ENCODE data around the gene KLHL7.

The KLHL7 gene

GRCh38 chr7:23114896-23115295 lies 9.3 kb downstream of the KLHL7 start:
- no peak for DNase-seq (ENCODE audit: extremely low spot score)
- ChIA-PET POLR2A (interaction anchor here (2.1 kb wide), 1 partner anchor 9 kb away, joined by 11 read pairs; the partner anchor contains the start of gene KLHL7), CTCF (interaction anchor here (1.6 kb wide), 1 partner anchor 29 kb away, joined by 3 read pairs; no protein-coding TSS in a partner anchor)
- TF ChIP-seq LEF1 (IDR thresholded peaks at IDR 0.05; ENCODE audit: borderline replicate concordance) (no peak), HDGF (IDR thresholded peaks at IDR 0.05; ENCODE audit: borderline replicate concordance) (no peak)

GRCh38 chr7:23115991-23116390 lies 10.4 kb downstream of the KLHL7 start:
- DNase-seq (ENCODE audit: extremely low spot score) = no peak
- ChIA-PET CTCF (interaction anchor here (0.7 to 0.8 kb wide), 2 partner anchors 10 to 258 kb away, joined by 3 to 6 read pairs; no protein-coding TSS in a partner anchor), POLR2A (interaction anchor here (0.6 to 2.3 kb wide), 2 partner anchors 10 to 292 kb away, joined by 3 to 11 read pairs; partner anchors contain the start of gene KLHL7)
- TF ChIP-seq NFRKB (IDR thresholded peaks at IDR 0.05) (no peak), LEF1 (IDR thresholded peaks at IDR 0.05; ENCODE audit: borderline replicate concordance) (no peak), ZNF384 (IDR thresholded peaks at IDR 0.05) (no peak), SP1 (IDR thresholded peaks at IDR 0.05) (no peak), BHLHE40 (IDR thresholded peaks at IDR 0.05; ENCODE audit: borderline replicate concordance) (no peak), ELF4 (IDR thresholded peaks at IDR 0.05) (no peak), FOXK2 (IDR thresholded peaks at IDR 0.05) (no peak), FOXA1 (IDR thresholded peaks at IDR 0.05) (no peak), L3MBTL2 (conservative IDR thresholded peaks at IDR 0.05) (no peak)

GRCh38 chr7:23117841-23118240 lies 12.3 kb downstream of the KLHL7 start:
- POLR2A ChIA-PET = interaction anchor here (2.3 kb wide), 1 partner anchor 12 kb away, joined by 11 read pairs; the partner anchor contains the start of gene KLHL7
- CTCF ChIA-PET = interaction anchor here (1.2 kb wide), 1 partner anchor 11 kb away, joined by 4 read pairs; no protein-coding TSS in a partner anchor
- no peak for TF ChIP-seq SP1 (IDR thresholded peaks at IDR 0.05)
- no peak for TF ChIP-seq BHLHE40 (IDR thresholded peaks at IDR 0.05; ENCODE audit: borderline replicate concordance)
- no peak for TF ChIP-seq ARNT (IDR thresholded peaks at IDR 0.05)
- TF ChIP-seq FOXM1 (IDR thresholded peaks at IDR 0.05; ENCODE audit: borderline replicate concordance) = no peak
- no peak for TF ChIP-seq NFRKB (IDR thresholded peaks at IDR 0.05)
- TF ChIP-seq SUZ12 (IDR thresholded peaks at IDR 0.05) = no peak
- TF ChIP-seq LEF1 (IDR thresholded peaks at IDR 0.05; ENCODE audit: borderline replicate concordance) = no peak
- TF ChIP-seq FOXK2 (IDR thresholded peaks at IDR 0.05) = no peak
- TF ChIP-seq PKNOX1 (IDR thresholded peaks at IDR 0.05) = no peak
- no peak for TF ChIP-seq HDGF (IDR thresholded peaks at IDR 0.05; ENCODE audit: borderline replicate concordance)
- no peak for TF ChIP-seq ZNF384 (IDR thresholded peaks at IDR 0.05)
- DNase-seq (ENCODE audit: extremely low spot score) = no peak

- CTCF ChIA-PET = no interaction called here
- no peak for TF ChIP-seq SP1 (IDR thresholded peaks at IDR 0.05)
- TF ChIP-seq TARDBP (IDR thresholded peaks at IDR 0.05) = no peak
- no peak for TF ChIP-seq BHLHE40 (IDR thresholded peaks at IDR 0.05; ENCODE audit: borderline replicate concordance)
- no peak for TF ChIP-seq SUZ12 (IDR thresholded peaks at IDR 0.05)
- TF ChIP-seq CTBP1 (IDR thresholded peaks at IDR 0.05; ENCODE audit: borderline replicate concordance) = no peak
- no peak for TF ChIP-seq PKNOX1 (IDR thresholded peaks at IDR 0.05)
- DNase-seq (ENCODE audit: extremely low spot score) = no peak
- POLR2A ChIA-PET = no interaction called here
Measured at GRCh38 chr7:23120106-23120505, 14.5 kb downstream of the KLHL7 start.

- CTCF ChIA-PET = no interaction called here
- POLR2A ChIA-PET = no interaction called here
- TF ChIP-seq SUZ12 (IDR thresholded peaks at IDR 0.05) = no peak
- no peak for TF ChIP-seq ARNT (IDR thresholded peaks at IDR 0.05)
- DNase-seq (ENCODE audit: extremely low spot score) = no peak
Measured at GRCh38 chr7:23121165-23121564, 15.6 kb downstream of the KLHL7 start.

GRCh38 chr7:23123007-23123406 lies 17.4 kb downstream of the KLHL7 start:
- POLR2A ChIA-PET = interaction anchor here (0.7 to 0.8 kb wide), 2 partner anchors 17 to 18 kb away, joined by 4 read pairs; partner anchors contain the start of gene KLHL7
- CTCF ChIA-PET = interaction anchor here (0.5 to 0.7 kb wide), 2 partner anchors 311 to 526 kb away, joined by 4 read pairs; no protein-coding TSS in a partner anchor
- no peak for TF ChIP-seq ZNF384 (IDR thresholded peaks at IDR 0.05)
- TF ChIP-seq FOXA1 (IDR thresholded peaks at IDR 0.05) = no peak
- TF ChIP-seq ELF4 (IDR thresholded peaks at IDR 0.05) = no peak
- no peak for TF ChIP-seq ARNT (IDR thresholded peaks at IDR 0.05)
- no peak for TF ChIP-seq SUZ12 (IDR thresholded peaks at IDR 0.05)
- TF ChIP-seq FOXK2 (IDR thresholded peaks at IDR 0.05) = no peak
- TF ChIP-seq TARDBP (IDR thresholded peaks at IDR 0.05) = no peak
- TF ChIP-seq L3MBTL2 (conservative IDR thresholded peaks at IDR 0.05) = no peak
- no peak for TF ChIP-seq BHLHE40 (IDR thresholded peaks at IDR 0.05; ENCODE audit: borderline replicate concordance)
- no peak for TF ChIP-seq FOXM1 (IDR thresholded peaks at IDR 0.05; ENCODE audit: borderline replicate concordance)
- TF ChIP-seq CTBP1 (IDR thresholded peaks at IDR 0.05; ENCODE audit: borderline replicate concordance) = no peak
- no peak for DNase-seq (ENCODE audit: extremely low spot score)

- POLR2A ChIA-PET = no interaction called here
- no peak for DNase-seq (ENCODE audit: extremely low spot score)
- TF ChIP-seq TARDBP (IDR thresholded peaks at IDR 0.05) (no peak), NFRKB (IDR thresholded peaks at IDR 0.05) (no peak), BHLHE40 (IDR thresholded peaks at IDR 0.05; ENCODE audit: borderline replicate concordance) (no peak), L3MBTL2 (conservative IDR thresholded peaks at IDR 0.05) (no peak), ARNT (IDR thresholded peaks at IDR 0.05) (no peak), FOXK2 (IDR thresholded peaks at IDR 0.05) (no peak), HDGF (IDR thresholded peaks at IDR 0.05; ENCODE audit: borderline replicate concordance) (no peak), CTBP1 (IDR thresholded peaks at IDR 0.05; ENCODE audit: borderline replicate concordance) (no peak), FOXA1 (IDR thresholded peaks at IDR 0.05) (no peak), SUZ12 (IDR thresholded peaks at IDR 0.05) (no peak), FOXM1 (IDR thresholded peaks at IDR 0.05; ENCODE audit: borderline replicate concordance) (no peak), SP1 (IDR thresholded peaks at IDR 0.05) (no peak), ELF4 (IDR thresholded peaks at IDR 0.05) (no peak), ZNF384 (IDR thresholded peaks at IDR 0.05) (no peak), LEF1 (IDR thresholded peaks at IDR 0.05; ENCODE audit: borderline replicate concordance) (no peak), PKNOX1 (IDR thresholded peaks at IDR 0.05) (no peak)
- CTCF ChIA-PET = interaction anchor here (0.5 to 0.7 kb wide), 2 partner anchors 310 to 525 kb away, joined by 4 read pairs; no protein-coding TSS in a partner anchor
Measured at GRCh38 chr7:23123465-23123864, 17.9 kb downstream of the KLHL7 start.
